SKM-1 (cell line): ENCODE measurements around the gene IQCH.

ENCODE experiments used
- DNase-seq: peaks from one replicate; lab custom pipeline; 2025; ENCODE audit not compliant: unreplicated experiment; lab: John Stamatoyannopoulos, UW

The IQCH gene

DNA sequence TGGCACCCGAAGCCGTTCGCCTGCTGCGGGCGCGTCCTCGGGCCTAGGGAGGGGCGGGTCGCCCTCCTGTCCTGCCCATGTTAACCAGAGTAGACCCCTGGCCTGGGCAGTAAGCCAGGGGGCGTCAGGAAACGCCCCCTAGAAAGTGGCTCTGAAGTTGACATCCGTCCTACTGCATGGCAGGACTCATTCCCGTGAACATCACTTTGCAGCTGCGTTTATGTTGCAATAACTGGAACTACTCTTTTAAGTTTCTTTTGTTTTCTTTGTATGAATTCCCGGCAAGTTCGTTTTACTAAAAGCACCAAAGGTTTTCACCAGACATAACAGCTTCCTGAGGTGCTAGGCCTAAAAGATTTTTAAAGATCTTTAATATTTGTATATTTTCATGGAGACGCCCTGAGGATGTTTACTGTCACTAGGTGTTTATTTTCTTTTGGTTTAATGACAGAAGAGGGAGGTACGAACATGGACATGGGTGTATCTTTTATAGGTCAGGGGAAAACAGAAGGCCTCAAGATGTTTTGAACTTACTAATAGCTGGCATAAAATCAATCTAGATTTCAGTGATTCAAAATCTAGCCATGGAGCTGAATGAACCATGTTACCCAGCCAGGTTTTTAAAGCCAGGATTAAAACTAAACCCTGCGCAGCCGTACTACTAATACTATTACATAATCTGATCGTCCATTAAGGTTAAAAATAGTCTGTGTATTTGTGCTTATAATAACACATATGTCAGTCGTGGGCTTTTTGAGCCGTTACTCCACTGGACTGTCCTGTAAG is 267.4 kb downstream of the IQCH start:
- DNase-seq = no peak

DNA sequence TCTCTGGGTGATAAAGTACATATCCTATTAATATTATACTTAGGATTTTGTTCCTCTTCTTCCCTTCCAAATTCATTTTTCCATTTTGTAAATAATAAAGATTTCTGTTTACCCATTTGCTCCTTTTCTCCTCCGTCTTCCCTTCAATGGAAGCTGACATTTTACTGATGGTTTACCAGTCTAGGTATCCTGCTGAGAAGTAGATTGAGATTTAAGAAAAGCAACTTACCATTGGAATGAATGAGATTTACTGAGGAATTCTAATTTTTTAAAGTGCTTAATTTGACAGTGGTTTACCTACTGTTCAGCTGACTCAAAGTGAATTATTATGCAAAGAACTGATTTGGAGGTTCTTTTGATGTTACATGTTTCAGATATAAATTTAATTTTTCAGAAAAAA is 268.7 kb downstream of the IQCH start:
- DNase-seq = no peak

DNA sequence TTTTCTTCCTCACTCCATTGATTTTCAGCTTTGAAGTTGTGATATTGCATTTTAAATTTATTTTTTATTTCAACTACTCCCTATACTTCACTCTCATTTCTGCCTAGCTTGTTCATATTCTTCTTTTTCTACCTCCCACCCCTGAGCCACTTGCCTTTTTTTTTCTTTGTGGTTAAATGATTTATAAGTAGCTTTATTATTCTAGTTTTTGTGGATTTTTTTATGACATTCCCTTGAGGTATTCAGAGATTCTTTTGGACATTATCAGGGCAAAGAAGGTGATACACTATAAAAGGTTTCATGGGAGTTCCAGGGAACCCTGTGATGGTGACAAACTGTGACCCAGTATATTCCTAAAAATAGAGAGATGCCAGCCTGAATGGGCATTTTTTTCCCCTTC is 269.6 kb downstream of the IQCH start:
- DNase-seq = no peak

DNA sequence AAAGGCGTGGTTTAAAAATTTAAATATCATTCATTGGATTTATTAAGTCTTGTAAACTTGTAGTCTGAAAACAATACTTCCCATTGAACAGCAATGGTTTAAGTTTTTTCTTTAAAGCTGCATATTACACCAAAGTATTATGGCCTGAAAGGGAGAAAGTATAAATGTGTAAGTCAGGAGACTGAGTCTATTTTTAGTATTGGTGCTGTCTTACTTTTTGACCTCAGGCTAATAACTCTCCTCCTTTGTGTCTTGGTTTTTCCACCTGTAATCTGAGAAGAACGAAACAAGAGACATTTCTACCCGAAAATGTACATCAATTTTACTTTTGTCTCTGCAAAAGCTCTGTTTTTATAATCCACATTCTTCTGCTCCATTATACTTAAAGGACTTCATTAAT is 273.9 kb downstream of the IQCH start:
- no peak for DNase-seq

DNA sequence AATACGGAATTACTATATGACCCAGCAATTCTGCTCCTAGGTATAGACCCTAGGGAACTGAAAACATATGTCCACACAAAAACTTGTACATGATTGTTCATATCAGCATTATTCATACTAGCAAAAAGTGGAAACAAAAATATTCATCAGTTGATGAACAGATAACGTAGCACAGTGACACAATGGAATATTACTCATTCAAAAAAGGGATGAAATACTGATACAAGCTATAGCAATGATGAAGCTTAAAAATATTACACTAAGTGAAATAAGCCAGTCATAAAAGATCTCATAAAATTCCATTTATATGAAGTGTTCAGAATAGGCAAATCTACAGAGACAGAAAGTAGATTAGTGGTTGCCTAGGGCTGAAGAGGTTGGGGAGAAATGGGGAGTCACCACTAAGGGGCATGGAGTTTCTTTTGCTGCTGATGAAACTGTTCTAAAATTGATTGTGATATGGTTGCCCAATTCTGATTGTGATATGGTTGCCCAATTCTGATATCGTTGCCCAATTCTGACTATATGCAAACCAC is 276.9 kb downstream of the IQCH start:
- DNase-seq = no peak

DNA sequence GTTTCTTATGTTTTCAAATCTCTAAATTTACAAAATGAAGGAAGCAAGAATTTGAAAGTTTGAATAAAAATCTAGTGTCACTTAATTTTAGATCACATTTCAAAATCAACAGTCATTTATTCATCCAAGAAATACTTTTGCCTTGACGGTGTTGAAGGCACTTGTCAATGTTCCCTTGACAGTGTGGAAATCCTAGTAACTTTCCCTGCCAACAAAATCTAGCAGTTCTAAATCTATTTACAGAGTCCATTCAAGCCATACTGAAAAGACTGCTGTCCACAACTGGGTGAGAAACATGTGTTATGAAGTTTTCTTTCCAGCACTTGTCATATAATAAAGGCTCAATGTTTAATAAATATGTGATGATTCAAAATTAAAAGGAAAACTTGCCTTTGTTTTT is 279.3 kb downstream of the IQCH start:
- DNase-seq = no peak

DNA sequence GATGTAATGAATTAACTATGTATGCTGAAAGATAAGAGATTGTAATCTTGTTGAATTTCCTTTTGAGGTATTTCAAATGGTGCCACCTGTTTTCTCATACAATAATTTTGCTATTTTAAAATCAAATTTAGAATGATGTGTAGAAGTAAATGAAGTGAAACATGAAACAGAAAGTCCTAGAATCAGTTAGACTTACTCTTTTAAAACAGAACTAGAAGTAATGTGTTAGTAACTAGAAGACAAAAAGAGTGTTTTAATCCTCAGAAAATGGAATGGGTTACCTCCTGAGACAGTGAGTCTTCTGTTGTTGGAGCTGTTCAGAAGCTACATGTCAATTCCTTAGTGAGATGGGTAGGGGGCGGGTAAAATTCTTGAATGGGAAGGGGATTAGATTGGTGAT is 279.8 kb downstream of the IQCH start:
- DNase-seq = no peak

DNA sequence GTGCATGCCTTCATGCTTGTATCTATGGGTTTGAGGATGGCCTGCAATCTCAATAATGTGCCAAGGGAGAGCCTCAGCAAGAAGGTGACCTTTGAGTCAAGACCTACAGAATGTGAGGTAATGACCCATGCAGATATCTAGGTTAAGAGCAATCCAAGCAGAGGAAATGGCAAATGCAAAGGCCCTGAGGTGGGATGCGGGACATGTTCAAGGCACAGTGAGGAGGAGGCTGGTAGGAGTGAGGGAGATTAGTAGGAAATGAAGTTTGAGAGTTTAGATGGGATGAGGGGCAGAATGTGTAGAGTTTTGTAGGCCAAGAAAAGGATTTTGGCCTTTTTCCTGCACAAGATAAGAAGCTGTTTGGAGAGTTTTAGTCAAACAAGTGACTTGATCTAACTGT is 283.2 kb downstream of the IQCH start:
- no peak for DNase-seq

DNA sequence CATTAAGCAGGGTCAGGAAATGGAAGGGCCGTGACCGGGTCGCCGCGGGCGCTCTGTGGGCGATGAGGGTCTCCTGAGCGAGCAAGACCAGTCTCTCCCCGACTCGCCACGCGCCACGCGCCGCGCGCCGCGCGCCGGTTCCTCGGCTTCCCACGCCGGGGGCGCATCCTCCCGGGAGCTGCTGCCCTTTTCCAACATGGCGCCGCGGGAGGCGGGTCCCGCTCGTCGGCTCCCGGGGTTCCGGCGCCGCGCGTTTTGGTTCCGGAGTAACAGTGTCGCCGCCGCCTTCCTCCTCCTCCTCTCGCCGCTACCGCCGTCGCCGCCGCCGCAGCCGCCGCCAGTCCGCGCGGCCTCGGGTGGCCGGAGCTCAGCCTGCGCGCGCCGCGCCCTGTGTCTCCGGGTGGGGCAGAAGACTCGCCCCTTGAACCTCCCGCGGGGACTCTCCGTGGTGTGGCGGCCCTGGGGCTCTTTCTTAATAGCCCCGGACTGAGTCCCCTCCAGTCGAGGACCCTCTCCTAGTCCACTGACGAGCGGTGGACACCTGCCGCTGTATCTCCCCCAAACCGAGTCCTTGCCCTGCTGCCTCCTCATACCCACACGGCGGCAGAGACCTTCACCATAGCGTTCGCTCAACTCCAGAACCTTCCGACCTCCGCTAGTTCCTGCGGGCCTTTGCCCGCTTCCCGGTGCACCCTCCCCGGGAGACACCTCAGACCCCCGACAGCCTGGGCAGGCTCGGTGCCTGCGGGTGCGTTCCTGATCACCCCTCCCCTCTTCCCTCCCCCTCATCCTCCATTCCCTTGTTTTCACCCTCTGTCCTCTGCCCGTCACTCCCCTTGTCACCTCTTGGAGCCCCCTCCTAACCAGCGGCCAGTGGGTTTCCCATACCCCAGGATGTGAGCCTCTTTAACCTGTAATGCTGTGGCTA is 288.1 kb downstream of the IQCH start, which contains the start of gene MAP2K5:
Gene MAP2K5 (plus strand): TSS at position 284 of the 928 bp plus-strand sequence. CDS start 633 bp downstream, at position 917.
- DNase-seq = peak; percentile 51

DNA sequence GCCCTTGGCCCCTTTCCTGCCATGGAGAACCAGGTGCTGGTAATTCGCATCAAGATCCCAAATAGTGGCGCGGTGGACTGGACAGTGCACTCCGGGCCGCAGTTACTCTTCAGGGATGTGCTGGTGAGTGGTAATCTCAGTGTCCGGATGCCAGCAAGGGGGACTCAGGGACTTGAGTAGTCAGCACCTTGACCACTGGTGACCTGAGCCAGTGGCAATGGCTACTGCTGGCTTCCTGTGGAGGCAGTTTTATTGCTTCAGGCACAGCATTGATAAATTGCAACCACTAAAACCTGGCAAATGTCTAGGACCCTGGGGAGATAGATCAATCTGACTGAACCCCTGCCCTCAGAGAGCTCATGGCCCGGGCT is 288.7 kb downstream of the IQCH start:
- no peak for DNase-seq

DNA sequence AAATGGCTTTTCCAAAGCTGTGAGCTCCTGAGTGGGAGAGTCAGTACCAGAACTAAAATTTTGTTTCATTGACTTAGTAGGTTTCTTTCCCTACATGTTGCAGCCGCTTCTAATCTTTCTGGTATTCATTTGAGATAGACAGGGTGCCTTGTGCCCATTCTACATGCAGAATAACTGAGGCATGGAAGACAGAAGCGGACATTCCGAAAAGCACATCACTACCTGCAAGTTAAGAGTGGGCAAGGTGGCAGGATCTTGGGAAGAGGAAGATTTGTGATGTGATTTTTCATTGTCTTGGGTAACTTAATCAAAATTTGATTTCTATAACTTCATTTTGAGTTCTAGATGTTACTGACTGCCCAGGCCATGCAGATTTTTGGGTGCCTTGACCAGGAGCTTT is 289.9 kb downstream of the IQCH start:
- no peak for DNase-seq

DNA sequence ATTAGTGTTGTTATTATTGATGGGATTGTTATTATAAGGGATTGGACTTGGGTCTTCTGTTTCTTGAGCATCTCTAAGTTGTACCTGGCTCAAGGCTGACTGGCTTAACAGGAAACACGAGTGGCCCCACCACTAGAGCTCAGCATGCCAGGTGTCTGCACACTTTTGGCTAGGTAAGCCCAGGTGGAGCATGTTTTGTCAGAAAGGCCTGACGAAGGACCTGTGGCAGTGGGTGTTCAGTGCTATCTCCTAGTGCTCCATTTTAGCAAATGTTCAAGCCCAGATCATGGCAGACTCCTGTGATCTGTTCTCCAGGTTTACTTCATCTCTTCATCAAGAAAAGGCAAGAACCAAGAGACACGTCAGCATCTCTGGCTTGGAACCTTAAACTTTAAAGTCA is 291.3 kb downstream of the IQCH start:
- DNase-seq = no peak

DNA sequence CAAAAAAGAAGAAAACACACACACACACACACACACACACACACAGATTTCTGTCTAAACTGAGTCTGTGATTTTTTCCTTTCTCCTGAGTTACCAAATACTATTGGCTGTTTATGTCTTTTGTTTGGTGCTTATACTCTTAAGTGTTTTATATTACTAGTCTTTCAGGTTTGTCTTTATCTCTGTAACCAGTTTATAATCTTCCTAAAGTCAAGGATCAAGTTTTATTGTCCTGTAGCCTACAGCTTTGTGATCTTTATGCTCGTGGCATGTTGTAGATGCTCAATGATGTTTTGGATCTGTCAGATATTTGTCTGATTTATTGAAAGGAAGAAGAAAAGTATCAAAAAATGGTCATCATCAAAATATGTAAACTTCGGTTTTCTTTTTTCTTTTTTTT is 292.5 kb downstream of the IQCH start:
- DNase-seq = no peak

DNA sequence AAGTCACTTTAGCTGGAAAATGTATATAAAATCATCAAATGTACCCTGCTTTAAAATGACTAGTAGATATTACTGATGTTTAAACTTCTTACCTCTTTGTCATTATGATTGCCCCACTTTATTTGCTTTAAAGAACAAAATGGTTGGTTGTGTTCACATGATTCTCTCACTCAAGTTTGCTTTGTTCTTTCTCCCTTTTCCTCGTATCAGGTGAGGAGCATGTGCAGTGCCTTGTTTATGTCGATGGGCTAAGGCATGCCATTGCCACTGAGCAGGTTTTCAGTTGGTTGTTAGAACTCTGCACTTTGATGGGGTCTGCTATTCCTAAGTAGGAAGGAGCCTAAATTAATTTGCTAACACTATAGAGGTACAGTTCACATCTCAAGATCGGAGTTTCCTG is 293.2 kb downstream of the IQCH start:
- DNase-seq = no peak

DNA sequence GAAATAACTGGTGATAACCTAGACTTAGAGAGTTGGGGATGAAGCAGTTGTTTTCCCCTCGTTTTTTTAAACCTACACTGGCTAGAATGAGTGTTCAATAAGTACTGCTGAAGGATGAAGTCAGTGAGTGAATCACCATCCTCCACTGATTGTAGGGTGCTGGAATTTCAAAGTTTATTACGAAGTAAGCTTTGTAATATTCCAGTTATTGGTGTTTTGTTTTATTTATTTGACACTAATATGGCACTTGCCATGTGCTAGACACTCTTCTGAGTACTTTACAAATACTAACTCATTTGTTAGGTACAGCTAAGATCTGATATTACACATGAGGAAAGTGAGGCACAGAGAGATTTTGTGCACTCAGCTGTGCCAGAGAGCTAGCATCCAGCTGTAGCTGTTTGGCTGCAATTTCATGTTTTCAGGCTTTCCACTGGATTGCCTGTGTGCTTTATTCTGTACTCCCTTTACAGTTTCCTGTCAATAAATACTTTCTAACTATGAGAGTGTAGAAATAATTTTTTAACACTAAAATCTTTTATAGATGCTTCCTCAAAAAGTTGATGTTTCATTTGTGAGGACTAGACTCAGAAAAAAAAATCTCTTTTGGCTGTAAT is 293.8 kb downstream of the IQCH start:
- DNase-seq = no peak

DNA sequence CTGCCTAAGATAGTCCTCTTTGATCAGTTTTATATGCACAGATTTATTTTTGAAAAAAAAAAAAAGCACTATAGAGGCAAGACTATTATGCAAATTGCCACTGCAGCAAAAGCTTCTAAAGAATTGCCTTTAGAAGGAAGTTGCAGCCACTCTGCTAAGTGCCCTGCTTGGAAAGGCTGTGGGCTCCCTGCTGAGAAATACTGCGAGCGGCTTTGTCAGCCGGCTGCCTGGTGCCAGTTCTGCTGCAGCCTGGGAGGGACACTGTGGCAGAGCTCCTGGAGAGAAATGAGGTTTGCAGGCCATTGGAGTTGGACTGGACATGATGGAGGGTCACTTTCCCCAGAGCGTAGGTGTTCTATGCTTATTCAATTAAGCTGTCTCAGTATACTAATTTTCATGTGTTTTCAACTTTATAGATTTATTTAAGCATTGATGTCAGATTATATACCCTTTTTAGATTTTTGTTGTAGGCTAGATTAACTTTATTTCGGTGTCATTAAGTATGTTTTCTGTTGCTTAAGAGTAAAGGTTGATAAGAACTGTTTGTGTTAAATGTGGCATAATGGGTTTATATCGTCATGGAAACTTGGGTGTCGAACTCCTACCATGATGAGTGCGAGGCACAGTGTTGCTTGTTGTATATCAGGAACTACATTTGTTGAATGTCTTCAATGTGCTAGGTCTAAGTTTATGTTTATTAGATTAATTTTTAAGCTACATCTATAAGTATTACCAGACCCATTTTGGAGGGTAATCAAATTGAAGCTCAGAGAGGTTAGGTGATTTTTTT is 294.5 kb downstream of the IQCH start:
- no peak for DNase-seq

DNA sequence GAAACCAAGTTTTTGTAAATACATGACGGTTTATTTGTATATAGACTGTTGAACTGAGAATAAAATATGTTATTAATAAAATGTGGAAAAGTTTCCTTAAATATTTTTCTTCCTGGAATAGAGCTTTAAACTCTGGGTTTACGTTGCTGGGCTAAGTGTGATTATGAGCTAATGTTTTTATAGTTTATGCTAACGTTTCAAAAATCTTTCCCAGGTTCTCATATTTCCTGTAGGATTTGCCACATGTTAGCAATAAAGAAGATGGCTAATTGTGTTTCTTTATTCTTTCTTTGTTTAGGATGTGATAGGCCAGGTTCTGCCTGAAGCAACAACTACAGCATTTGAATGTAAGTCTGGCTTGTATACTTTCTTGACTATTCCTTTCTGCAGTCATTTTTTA is 295.1 kb downstream of the IQCH start:
- DNase-seq = no peak

DNA sequence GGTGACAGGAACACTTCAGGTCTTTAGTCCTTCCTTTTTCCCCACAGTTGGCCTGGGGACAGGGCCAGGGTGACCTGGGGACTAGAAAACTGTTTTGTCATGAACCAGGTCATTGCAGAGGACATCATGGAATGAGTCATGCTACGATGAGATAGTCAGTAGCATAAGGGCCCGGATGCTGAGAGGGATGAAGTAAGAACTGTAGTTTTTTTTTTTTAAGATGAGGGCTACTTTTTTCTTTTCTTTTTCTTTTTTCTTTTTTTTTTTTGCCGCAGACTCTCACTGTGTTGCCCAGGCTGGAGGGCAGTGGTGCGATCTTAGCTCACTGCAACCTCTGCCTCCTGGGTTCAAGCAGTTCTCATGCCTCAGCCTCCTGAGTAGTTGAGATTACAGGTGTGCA is 295.9 kb downstream of the IQCH start:
- DNase-seq = no peak

DNA sequence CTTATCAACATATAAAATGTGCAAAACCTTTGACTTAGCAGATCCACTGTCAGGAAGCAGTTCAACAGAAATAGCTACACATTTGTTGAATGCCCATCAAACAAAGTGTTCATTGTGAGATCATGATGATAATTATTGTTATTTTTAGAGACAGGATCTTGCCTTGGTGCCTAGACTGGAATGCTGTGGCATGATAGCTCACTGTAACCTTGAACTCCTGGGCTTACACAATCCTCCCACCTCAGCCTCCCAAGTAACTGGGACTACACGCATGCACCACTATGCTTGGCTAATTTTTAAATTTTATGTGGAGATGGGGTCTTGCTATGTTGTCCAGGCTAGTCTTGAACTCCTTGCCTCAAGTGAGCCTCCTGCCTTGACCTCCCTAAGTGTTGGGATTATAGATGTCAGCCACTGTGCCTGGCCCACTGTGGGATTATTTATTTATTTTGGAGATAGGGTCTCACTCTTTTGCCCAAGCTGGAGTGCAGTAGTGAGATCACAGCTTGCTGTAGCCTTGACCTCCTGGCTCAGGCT is 296.7 kb downstream of the IQCH start:
- DNase-seq = no peak
